ENCODE data around the gene CRISP1.
"Not testable (repeated sequence)": the region's sequence is repeated elsewhere in the genome, so short reads cannot be mapped to it uniquely, and the experiment has no call there.

The CRISP1 gene

DNA sequence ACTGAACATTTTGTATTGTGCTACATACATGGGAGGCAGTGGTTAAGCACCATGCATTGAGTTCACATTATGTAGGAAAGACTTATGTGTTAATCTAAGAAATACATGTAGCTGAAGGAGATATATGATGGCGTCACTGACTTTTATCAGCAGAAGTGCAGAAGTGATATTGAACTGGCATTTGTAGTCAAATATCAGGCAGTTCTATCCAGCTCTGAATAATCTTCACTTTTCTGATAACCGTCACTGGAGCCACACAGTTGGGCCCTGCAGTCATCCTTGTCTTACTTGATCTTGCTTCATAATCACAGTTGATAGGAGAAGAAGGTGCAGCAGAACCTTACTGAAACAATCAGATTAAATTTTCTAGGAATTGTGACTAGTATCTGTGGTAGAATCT is 26.4 kb downstream of the CRISP1 start:
- no peak for DNase-seq

DNA sequence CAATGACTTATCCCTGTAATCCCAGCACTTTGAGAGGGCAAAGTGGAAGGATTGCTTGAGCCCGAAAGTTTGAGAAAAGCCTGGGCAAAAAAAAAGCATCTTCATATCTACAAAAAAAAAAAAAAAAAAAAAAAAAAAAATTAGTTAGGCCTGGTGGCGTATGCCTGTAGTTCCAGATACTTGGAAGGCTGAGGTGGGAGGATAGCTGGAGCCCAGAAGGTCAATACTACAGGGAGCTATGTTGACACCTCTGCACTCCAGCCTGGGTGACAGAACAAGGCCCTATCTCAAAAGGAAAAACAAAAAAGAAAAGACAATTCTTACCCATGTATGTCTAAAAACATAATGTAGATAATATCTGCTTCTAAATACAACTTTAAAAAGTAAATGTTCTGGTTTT is 27.2 kb downstream of the CRISP1 start:
- no peak for DNase-seq

DNA sequence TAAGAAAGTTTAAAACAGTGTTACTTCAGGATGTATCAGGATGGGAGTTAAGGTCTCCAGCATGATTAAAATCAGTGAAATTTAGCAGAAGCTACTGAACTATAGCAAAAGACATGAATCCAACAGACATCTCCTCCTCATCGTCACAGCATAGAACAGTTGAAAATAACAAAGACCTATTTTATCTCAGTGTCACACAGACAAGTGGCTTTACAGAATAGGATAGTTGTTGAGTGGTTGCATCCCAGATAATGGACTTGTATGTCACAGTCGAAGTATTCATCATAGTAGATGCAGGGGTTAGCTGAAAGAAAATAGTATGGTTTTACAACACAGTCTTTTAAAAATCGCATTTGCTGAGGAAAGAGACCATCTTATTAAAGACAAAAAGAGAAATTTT is 31.2 kb downstream of the CRISP1 start:
- DNase-seq: no peak

DNA sequence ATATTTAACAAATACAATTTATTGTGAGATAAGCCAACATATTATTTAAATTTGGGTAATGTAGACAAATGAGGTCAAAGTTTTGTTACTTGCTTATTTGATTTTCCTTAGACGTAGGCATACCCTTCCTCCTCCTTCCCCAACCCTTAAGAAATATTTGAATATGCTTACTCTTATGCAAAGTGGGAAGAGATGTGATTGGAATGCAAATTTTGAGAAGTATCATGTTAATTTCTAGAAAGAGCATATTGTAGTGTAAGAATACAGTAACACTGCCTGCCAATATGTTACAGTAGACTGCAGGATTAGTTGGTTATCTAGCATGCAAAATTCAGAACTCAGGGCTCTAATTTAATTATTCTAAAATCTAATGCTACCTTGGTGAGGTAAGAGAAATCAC is 32.9 kb downstream of the CRISP1 start:
- no peak for DNase-seq

DNA sequence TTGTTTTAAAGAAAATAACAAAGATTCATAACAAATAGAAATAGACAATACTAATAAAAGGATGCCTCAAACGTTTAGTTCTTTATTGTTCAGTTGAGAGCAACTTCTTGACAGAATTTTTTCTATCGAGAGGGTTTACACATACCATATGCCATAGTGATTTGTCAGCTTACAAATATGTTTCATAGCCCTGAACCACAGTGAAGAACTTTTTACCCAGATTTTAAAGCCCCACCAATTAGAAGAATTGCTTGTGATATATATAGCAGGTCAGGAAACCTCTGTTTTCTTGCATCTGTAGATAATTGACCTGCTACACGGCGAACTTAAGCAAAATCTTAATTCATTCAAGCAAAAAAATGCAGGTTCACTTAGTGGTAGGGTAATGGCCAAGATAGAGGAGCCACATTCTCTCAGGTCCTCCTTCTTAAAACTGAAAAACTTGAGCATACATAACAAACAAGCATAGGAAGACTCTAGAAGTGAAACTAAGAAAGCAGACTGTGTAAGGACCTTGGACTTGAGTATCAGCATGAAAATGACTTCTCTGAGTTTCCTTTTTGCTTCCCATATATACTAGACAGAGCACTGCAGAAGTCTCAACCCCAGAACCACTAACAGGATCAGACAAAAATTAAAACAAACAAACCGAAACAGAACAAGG is 39.5 kb downstream of the CRISP1 start:
- DNase-seq: no peak

DNA sequence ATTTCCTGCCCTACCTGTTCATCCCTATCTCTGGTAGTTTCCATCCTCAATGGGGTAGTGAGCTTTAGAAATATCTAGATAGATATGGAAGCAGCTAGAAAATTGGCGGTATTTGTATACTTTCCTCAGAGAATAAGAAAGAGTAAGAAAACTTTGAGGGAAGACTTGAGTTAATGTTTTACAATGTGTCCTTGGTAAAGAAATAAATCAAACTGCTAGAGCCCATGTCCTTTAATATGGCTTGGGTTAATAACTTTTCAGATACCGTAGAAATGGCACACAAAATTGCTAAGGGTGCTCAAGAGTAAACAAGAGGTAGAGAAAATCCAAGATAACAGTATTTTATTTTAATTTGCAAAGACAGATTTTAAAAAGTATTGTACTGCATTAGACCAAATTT is 51.2 kb downstream of the CRISP1 start:
- no peak for DNase-seq

DNA sequence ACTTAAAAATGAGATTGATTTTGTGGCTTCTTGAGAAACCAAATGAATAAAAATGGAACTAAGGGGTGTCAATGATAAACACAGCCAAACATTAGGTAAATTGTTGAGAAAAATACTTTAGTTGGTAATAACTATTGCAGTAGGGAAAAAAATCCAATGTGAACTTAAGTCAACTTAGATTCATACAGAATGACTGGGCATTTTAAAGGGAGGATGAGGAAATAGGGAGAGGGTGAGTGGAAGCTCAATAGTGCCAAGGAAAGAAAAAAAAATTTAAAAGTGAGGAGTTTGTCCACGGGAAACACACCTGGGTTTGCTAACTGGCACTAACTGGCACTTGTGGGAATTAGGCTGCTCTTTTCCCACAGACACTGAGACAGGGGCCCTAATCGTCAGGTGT is 53.1 kb downstream of the CRISP1 start:
- no peak for DNase-seq

DNA sequence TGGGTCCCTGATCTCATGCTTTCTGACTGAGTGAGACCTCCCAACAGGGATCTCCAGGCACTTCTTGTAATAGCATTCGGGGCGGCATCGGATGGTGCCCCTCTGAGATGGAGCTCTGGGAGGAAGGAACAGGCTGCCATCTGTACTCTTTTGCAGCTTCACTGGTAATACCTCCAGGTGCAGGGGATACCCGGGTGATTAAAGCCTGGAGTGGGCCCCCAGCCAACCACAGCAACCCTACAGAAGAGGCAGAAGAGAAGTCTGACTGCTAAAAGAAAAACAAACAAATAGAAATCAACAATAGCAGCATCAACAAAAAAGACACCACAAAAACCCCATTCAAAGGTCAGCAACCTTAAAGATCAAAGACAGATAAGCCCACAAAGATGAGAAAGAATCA is 60.2 kb downstream of the CRISP1 start:
- no peak for DNase-seq

DNA sequence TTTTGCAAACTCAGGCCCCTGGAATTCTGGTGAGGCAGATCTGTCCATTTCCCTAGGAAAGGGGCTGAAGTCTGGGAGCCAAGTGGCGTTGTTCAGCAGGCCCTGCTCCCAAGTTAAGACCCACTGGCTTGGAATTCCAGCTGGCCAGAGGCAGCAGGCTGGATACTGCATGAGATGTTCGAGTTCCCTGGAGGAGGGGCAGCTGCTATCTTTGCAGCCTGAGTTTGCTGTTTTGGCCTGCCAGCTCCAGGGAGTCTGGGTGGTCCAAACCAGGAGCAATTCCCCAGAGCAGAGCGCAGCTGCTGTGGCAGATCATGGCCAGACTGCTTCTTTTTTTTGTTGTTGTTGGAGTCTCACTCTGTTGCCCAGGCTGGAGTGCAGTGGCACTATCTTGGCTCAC is 61.1 kb downstream of the CRISP1 start:
- no peak for DNase-seq

DNA sequence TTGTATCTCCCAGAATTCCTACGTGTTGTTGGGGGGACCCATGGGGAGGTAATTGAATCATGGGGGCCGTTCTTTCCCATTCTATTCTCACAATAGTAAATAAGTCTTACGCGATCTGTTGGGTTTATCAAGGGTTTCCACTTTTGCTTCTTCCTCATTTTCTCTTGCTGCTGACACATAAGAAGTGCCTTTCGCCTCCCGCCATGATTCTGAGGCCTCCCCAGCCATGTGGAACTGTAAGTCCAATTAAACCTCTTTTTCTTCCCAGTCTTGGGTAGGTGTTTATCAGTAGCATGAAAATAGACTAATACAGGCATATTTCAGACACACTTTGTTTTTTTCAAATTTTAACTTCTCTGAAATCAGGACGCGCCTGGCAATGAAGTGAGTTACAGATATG is 64.8 kb downstream of the CRISP1 start:
- DNase-seq: no peak

DNA sequence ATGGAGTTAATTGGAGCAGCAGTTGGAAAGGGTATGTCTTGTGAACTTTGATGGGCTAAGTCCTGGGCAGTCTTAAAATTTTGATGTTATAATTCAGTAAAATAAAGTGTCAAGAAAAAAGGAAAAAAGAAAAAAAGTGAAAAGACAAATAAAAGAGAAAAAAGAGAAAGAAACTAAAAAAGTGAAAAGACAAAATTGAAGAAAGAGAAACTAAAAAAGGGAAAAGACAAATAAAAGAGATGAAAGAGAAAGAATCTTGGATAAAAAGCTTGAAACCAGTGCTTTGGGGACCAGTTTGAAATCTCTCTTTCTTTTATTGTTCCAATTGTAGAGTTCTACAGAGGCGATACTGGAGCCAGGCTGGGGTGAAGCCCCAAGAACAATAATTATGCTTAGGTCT is 67.2 kb downstream of the CRISP1 start:
- DNase-seq: no peak

DNA sequence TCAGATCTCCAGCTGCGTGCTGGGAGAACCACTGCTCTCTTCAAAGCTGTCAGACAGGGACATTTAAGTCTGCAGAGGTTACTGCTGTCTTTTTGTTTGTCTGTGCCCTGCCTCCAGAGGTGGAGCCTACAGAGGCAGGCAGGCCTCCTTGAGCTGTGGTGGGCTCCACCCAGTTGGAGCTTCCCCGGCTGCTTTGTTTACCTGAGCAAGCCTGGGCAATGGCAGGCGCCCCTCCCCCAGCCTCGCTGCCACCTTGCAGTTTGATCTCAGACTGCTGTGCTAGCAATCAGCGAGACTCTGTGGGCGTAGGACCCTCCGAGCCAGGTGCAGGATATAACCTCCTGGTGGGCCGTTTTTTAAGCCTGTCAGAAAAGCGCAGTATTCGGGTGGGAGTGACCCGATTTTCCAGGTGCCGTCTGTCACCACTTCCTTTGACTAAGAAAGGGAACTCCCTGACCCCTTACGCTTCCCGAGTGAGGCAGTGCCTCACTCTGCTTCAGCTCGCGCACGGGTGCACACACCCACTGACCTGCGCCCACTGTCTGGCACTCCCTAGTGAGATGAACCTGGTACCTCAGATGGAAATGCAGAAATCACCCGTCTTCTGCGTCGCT is 69.4 kb downstream of the CRISP1 start:
- not testable (repeated sequence) for DNase-seq

DNA sequence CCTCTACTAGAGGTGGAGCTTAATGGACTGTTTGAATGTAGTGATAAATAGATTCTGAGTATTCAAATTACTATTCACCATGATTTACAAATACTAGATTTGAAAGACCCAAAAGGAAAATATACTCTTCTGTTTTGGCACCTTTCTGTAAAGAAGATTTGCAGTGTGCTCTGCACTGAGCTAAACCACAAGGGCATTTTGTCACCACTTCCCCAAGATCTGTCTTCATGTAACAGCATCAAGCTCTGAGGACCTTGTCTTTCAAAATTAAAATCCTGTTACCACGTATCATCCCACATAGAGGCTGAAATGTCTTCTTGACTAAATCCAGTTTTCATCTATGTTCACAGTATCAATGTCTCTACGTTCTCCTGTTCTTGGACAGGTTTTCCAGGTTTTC is 76.0 kb downstream of the CRISP1 start:
- DNase-seq: no peak

DNA sequence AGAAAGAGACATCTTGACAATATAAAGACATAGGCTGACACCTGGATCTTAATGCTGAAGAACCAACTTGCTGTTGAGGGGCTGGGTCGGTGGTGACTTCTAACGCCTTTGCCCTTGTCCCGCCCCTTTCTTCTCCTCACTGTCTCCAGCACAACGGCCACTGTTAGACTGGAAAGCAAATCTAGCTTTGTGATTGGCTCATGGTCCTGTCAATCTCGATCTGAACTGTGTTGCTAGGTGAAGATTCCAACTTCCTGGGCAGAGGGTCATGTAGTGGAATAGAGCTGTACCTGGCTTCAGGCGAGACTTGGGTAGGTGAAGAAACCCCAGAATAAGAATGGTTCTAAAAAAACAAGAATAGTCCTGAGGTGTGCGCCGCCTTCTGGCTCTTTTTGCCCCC is 79.2 kb downstream of the CRISP1 start, which contains the start of gene PGK2:
TSS of gene PGK2 (minus strand) at position 110 of the 400 bp plus-strand sequence. CDS start at position 12, 98 bp downstream.
- no peak for DNase-seq

DNA sequence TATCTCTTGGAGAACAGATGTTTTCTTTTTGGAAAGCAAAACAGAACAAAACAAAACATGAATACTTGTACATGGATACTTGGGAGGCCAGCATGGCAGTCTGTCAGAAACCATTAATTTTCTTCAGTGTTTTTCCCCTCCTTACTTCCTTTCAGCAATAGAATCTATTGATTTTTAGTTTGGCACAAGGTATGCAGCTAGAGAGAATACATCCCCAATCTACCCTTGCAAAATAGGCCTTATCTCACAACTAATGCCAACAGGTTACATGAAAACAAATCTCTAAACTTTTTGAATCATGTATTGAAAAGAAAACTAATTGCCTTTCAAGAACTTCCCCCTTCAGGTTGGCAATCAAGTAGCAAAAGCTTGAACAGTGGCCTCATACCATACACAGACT is 82.1 kb downstream of the CRISP1 start:
- no peak for DNase-seq
